Measurements from ENCODE around the gene BDKRB2.

- TF ChIP-seq EZH2 (IDR thresholded peaks at IDR 0.05; ENCODE audit: insufficient read depth, poor library complexity, severe bottlenecking) = no peak
- TF ChIP-seq EZH2phosphoT487 (IDR thresholded peaks at IDR 0.05; ENCODE audit: insufficient read depth, low read depth) = no peak
Observed at GRCh38 chr14:96254687-96255086, 50.0 kb downstream of the BDKRB2 start.

All from GM23248 (cell line).